Endodermal cell (in vitro differentiated cells): ENCODE data around the gene PLSCR2. TPM values are rescaled to one million over a fixed set of nuclear protein-coding genes. Genes with fewer than 3 reads are reported as not detected.

Experiments used
- DNase-seq: peaks from one replicate; pipeline ENCODE4 v3.0.0-alpha.2; 2017
- H3K27ac ChIP-seq: 2 replicates; pipeline ENCODE4 v1.5.1; 2013; ENCODE audit warnings: mild to moderate bottlenecking, low read depth, low read length, moderate library complexity
- H3K27me3 ChIP-seq: 2 replicates; pipeline ENCODE4 v1.6.1; 2013; ENCODE audit warnings: mild to moderate bottlenecking, low read length, moderate library complexity; ENCODE audit not compliant: insufficient read depth, control insufficient read depth, poor library complexity, severe bottlenecking
- H3K36me3 ChIP-seq: 2 replicates; pipeline ENCODE4 v1.7.0; 2013; ENCODE audit warnings: mild to moderate bottlenecking, low read length, moderate library complexity; ENCODE audit not compliant: control insufficient read depth, insufficient read depth
- H3K4me1 ChIP-seq: one replicate; pipeline ENCODE4 v1.7.0; 2013; ENCODE audit warnings: low read length; ENCODE audit not compliant: control insufficient read depth, insufficient read depth
- H3K4me3 ChIP-seq: 2 replicates; pipeline ENCODE4 v1.5.1; 2013; ENCODE audit warnings: mild to moderate bottlenecking, low read length, moderate library complexity
- H3K9ac ChIP-seq: 2 replicates; pipeline ENCODE4 v1.6.1; 2013; ENCODE audit warnings: mild to moderate bottlenecking, low read length, moderate library complexity; ENCODE audit not compliant: poor library complexity, severe bottlenecking; ENCODE audit errors: extremely low read depth
- H3K9me3 ChIP-seq: 2 replicates; pipeline ENCODE4 v1.6.1; 2013; ENCODE audit warnings: mild to moderate bottlenecking, low read length, moderate library complexity; ENCODE audit not compliant: control insufficient read depth
- H3K27ac Mint-ChIP-seq: 2 replicates; pipeline ENCODE4 v1.8.0; 2020; ENCODE audit warnings: mixed read lengths
- H3K27me3 Mint-ChIP-seq: 2 replicates; pipeline ENCODE4 v1.8.0; 2021; ENCODE audit warnings: mild to moderate bottlenecking, mixed read lengths; ENCODE audit not compliant: insufficient read depth
- H3K36me3 Mint-ChIP-seq: 2 replicates; pipeline ENCODE4 v1.8.0; 2020; ENCODE audit warnings: low read depth, mixed read lengths
- H3K4me1 Mint-ChIP-seq: 2 replicates; pipeline ENCODE4 v1.8.0; 2020; ENCODE audit warnings: mixed read lengths
- H3K4me3 Mint-ChIP-seq: 2 replicates; pipeline ENCODE4 v1.8.0; 2020; ENCODE audit warnings: mild to moderate bottlenecking, moderate library complexity, mixed read lengths
- H3K9me3 Mint-ChIP-seq: 2 replicates; pipeline ENCODE4 v1.8.0; 2020; ENCODE audit warnings: mild to moderate bottlenecking, mixed read lengths
- WGBS, 2 experiments: methylation state at CpG; one replicate each; pipeline versions ENCODE4 v1.1.5 to v1.1.7; 2013; ENCODE audit warnings: missing lambda C conversion rate in 2 of 2, mixed read lengths in 1 of 2; ENCODE audit not compliant: insufficient coverage in 1 of 2, insufficient read length in 1 of 2; 5-methylcytosine and 5-hydroxymethylcytosine counted together
- total RNA-seq, 2 donors: library from RNA; stranded (reverse); fragmentation: NEBNext Ultra II Directional in 1 of 2; extraction: Animal tissue kit (Norgen Biotek cat#: 25700) in 1 of 2; gene quantifications; 2 replicates in 1 of 2; 3 replicates in 1 of 2; pipeline ENCODE4 v1.2.1, GENCODE V29; 2021
- TF ChIP-seq, protein P1 (sequence below): fragments of 200-600 bp; sonication (generic); conservative IDR thresholded peaks from 2 replicates; pipeline ENCODE4 v1.5.0; 2021; ENCODE audit warnings: antibody characterized with exemption, mild to moderate bottlenecking

PLSCR2 gene
- total RNA-seq, 2 donors from 2014 or later, result 3.0 to 17.7 TPM

- Histone ChIP-seq H3K4me3 (no peak overlapping the region), H3K27me3 (no peaks in the 10 kb centered on the region), H3K27ac (no peak overlapping the region), H3K36me3 (no peaks in the 10 kb centered on the region), H3K4me1 (no peaks in the 10 kb centered on the region), H3K9me3 (peaks cover 9% of the 10 kb centered on the region), H3K9ac (no peak overlapping the region)
- Mint-ChIP-seq H3K36me3 (peaks cover 5% of the 10 kb centered on the region), H3K9me3 (peaks cover 24% of the 10 kb centered on the region), H3K4me3 (no peak overlapping the region), H3K27me3 (no peaks in the 10 kb centered on the region), H3K27ac (no peak overlapping the region), H3K4me1 (no peaks in the 10 kb centered on the region)
- DNase-seq, result no peak
- TF ChIP-seq, protein P1, sequence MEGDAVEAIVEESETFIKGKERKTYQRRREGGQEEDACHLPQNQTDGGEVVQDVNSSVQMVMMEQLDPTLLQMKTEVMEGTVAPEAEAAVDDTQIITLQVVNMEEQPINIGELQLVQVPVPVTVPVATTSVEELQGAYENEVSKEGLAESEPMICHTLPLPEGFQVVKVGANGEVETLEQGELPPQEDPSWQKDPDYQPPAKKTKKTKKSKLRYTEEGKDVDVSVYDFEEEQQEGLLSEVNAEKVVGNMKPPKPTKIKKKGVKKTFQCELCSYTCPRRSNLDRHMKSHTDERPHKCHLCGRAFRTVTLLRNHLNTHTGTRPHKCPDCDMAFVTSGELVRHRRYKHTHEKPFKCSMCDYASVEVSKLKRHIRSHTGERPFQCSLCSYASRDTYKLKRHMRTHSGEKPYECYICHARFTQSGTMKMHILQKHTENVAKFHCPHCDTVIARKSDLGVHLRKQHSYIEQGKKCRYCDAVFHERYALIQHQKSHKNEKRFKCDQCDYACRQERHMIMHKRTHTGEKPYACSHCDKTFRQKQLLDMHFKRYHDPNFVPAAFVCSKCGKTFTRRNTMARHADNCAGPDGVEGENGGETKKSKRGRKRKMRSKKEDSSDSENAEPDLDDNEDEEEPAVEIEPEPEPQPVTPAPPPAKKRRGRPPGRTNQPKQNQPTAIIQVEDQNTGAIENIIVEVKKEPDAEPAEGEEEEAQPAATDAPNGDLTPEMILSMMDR, result no peak
- WGBS, 2 experiments, result 100% methylated on average over 1 of the region's 1 CpG; no CpG with 5 or more reads in 1 of the 2 experiments
These were observed 37.3 kb downstream of the PLSCR2 start for GRCh38 chr3:146432066-146432465.

- Mint-ChIP-seq H3K27me3 (no peaks in the 10 kb centered on the region), H3K27ac (no peak overlapping the region), H3K9me3 (peaks cover 22% of the 10 kb centered on the region), H3K36me3 (peaks cover 5% of the 10 kb centered on the region), H3K4me1 (no peaks in the 10 kb centered on the region), H3K4me3 (no peak overlapping the region)
- no peaks in the 10 kb centered on the region for H3K4me1 ChIP-seq
- H3K4me3 ChIP-seq, result no peak overlapping the region
- H3K9ac ChIP-seq, result no peak overlapping the region
- H3K36me3 ChIP-seq, result no peaks in the 10 kb centered on the region
- TF ChIP-seq, protein P1, result no peak
- DNase-seq, result no peak
- peaks cover 9% of the 10 kb centered on the region for H3K9me3 ChIP-seq
- no peak overlapping the region for H3K27ac ChIP-seq
- no peaks in the 10 kb centered on the region for H3K27me3 ChIP-seq
These were observed 38.1 kb downstream of the PLSCR2 start for GRCh38 chr3:146431240-146431639.

DNA sequence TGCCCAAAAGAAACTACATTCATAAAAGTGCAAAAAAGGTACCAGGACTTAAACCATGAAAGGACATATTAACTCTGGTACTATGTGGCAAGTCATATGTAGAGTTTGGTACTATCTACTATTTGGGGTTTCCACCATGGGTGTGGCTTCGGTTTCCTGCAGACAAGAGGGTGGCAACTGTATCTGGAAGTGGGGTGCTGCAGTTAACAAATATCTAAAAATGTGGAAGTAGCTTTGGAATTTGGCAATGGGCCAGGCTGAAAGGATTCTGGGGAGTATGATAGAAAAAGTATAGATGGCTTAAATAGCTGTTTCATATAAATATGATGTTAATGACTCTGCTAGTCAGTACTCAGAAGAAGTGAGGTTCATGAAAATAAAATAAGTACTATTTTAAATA is 44.0 kb downstream of the PLSCR2 start:
- Histone ChIP-seq H3K9me3 (peaks cover 9% of the 10 kb centered on the region), H3K4me3 (no peak overlapping the region), H3K36me3 (no peaks in the 10 kb centered on the region), H3K4me1 (no peaks in the 10 kb centered on the region), H3K9ac (no peak overlapping the region), H3K27me3 (no peaks in the 10 kb centered on the region), H3K27ac (no peak overlapping the region)
- DNase-seq, result no peak
- no peaks in the 10 kb centered on the region for H3K27me3 Mint-ChIP-seq
- no peak overlapping the region for H3K27ac Mint-ChIP-seq
- no peak overlapping the region for H3K4me3 Mint-ChIP-seq
- no peaks in the 10 kb centered on the region for H3K4me1 Mint-ChIP-seq
- TF ChIP-seq, protein P1, result no peak
- peaks cover 9% of the 10 kb centered on the region for H3K9me3 Mint-ChIP-seq
- H3K36me3 Mint-ChIP-seq, result peaks cover 5% of the 10 kb centered on the region
- 88% methylated on average over 1 of the region's 1 CpG; no CpG with 5 or more reads in 1 of the 2 experiments for WGBS, 2 experiments
